Astrocyte of the spinal cord (primary cell): ENCODE data around the gene IL7R.

Experiments used
- DNase-seq: peaks from one replicate; pipeline ENCODE4 v3.0.0; 2011; ENCODE audit warnings: low read depth, low spot score
- H3K4me3 ChIP-seq: 2 replicates; pipeline ENCODE4 v1.5.1; 2011; ENCODE audit warnings: low read depth, mild to moderate bottlenecking, low read length, moderate library complexity
- CTCF ChIP-seq: IDR thresholded peaks from 2 replicates; pipeline ENCODE4 v1.5.1; 2012; ENCODE audit warnings: low read depth, mild to moderate bottlenecking, low read length, inconsistent platforms
- in situ Hi-C: cut with HindIII; loops from 2 replicates; pipeline ENCODE4 v1.10.0; 2017; ENCODE audit warnings: low sequenced_read_pairs

IL7R gene

GRCh38 chr5:35898952-35899660, 42.4 kb downstream of the IL7R start:
- in situ Hi-C loops: no loop called here
- TF ChIP-seq CTCF: no peak
- no peak for DNase-seq

GRCh38 chr5:35899800-35900199, 43.1 kb downstream of the IL7R start:
- no peak for TF ChIP-seq CTCF
- no peak for DNase-seq
- in situ Hi-C loops: no loop called here
- H3K4me3 ChIP-seq: no peak overlapping the region

More at GRCh38 chr5:35898952-35899660, 42.4 kb downstream of the IL7R start:
- H3K4me3 ChIP-seq: no peak overlapping the region

- no peak for TF ChIP-seq CTCF
- in situ Hi-C loops: no loop called here
- no peak overlapping the region for H3K4me3 ChIP-seq
- DNase-seq: no peak
Observed at GRCh38 chr5:35900972-35901695, 44.4 kb downstream of the IL7R start.

GRCh38 chr5:35902046-35902672, 45.5 kb downstream of the IL7R start:
- DNase-seq: no peak
- no peak overlapping the region for H3K4me3 ChIP-seq
- in situ Hi-C loops: no loop called here
- TF ChIP-seq CTCF: no peak

- H3K4me3 ChIP-seq: no peak overlapping the region
- DNase-seq: no peak
- in situ Hi-C loops: no loop called here
- TF ChIP-seq CTCF: no peak
Observed at GRCh38 chr5:35903631-35904203, 47.0 kb downstream of the IL7R start.

- no peak for TF ChIP-seq CTCF
- in situ Hi-C loops: no loop called here
- no peak overlapping the region for H3K4me3 ChIP-seq
- DNase-seq: no peak
Observed at GRCh38 chr5:35904443-35905132, 47.9 kb downstream of the IL7R start.
